Measurements from ENCODE around the gene CDHR4. TPM values are rescaled to one million over a fixed set of nuclear protein-coding genes. Genes with fewer than 3 reads are reported as not detected.

CDHR4 gene
- total RNA-seq, 3 donors from 2014 or later (not counting 1 experiment from before 2014, with no cell fraction given), result 0.30 TPM; not detected in 2

GRCh38 chr3:49842843-49843517 is 43.3 kb upstream of the CDHR4 start:
- H3K4me1 ChIP-seq (ENCODE audit: control insufficient read depth, insufficient read depth, low read length), result no peaks in the 10 kb centered on the region
- no peak for ATAC-seq
- Mint-ChIP-seq H3K9me3 (no peaks in the 10 kb centered on the region), H3K27me3 (ENCODE audit: low read depth in 2 of 2) (no peaks in the 10 kb centered on the region), H3K36me3 (no peaks in the 10 kb centered on the region), H3K4me1 (no peaks in the 10 kb centered on the region), H3K4me3 (no peak overlapping the region), H3K27ac (no peak overlapping the region)
- H3K27me3 ChIP-seq (ENCODE audit: control insufficient read depth, insufficient read depth, low read length), result no peaks in the 10 kb centered on the region
- H3K36me3 ChIP-seq (ENCODE audit: control insufficient read depth, insufficient read depth, low read length), result no peaks in the 10 kb centered on the region
- no peak overlapping the region for H3K27ac ChIP-seq (ENCODE audit: low read length)
- H3K4me3 ChIP-seq (ENCODE audit: low read length), result no peak overlapping the region
- no peaks in the 10 kb centered on the region for H3K9me3 ChIP-seq (ENCODE audit: control insufficient read depth, insufficient read depth, low read length)
- no peak for DNase-seq
- intact Hi-C loops (cut with micrococcal nuclease), result no loop called here
- whole genome bisulfite sequencing (ENCODE audit: insufficient coverage), result 100% methylated on average over 3 of the region's 3 CpGs
- TF ChIP-seq, protein P1, sequence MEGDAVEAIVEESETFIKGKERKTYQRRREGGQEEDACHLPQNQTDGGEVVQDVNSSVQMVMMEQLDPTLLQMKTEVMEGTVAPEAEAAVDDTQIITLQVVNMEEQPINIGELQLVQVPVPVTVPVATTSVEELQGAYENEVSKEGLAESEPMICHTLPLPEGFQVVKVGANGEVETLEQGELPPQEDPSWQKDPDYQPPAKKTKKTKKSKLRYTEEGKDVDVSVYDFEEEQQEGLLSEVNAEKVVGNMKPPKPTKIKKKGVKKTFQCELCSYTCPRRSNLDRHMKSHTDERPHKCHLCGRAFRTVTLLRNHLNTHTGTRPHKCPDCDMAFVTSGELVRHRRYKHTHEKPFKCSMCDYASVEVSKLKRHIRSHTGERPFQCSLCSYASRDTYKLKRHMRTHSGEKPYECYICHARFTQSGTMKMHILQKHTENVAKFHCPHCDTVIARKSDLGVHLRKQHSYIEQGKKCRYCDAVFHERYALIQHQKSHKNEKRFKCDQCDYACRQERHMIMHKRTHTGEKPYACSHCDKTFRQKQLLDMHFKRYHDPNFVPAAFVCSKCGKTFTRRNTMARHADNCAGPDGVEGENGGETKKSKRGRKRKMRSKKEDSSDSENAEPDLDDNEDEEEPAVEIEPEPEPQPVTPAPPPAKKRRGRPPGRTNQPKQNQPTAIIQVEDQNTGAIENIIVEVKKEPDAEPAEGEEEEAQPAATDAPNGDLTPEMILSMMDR (IDR thresholded peaks at IDR 0.05), result no peak

DNA sequence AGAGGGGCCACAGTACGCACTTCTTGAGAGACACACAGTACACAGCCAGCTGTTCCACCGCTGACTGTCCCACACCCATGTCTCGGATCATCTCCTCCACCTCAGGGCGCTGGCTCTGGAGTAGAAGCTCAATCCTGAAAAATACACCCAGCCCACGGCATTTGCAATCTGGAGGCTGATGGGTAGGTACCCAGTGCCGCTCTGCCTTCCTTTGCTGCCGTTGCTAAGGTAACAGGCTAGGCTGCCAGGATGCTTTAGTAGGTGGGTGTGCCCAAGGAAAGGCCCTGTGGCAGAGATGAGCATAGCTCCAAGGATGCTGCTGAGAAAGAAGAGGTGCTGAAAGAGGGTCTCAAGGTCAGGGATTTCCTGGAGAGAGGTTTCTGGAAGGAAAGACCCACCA is 42.1 kb upstream of the CDHR4 start:
- H3K27me3 ChIP-seq (ENCODE audit: control insufficient read depth, insufficient read depth, low read length), result no peaks in the 10 kb centered on the region
- intact Hi-C loops (cut with micrococcal nuclease), result no loop called here
- TF ChIP-seq, protein P1 (IDR thresholded peaks at IDR 0.05), result no peak
- H3K4me3 ChIP-seq (ENCODE audit: low read length), result no peak overlapping the region
- Mint-ChIP-seq H3K27me3 (ENCODE audit: low read depth in 2 of 2) (no peaks in the 10 kb centered on the region), H3K36me3 (no peaks in the 10 kb centered on the region), H3K4me1 (no peaks in the 10 kb centered on the region), H3K27ac (no peak overlapping the region), H3K9me3 (no peaks in the 10 kb centered on the region), H3K4me3 (no peak overlapping the region)
- no peaks in the 10 kb centered on the region for H3K9me3 ChIP-seq (ENCODE audit: control insufficient read depth, insufficient read depth, low read length)
- no peak overlapping the region for H3K27ac ChIP-seq (ENCODE audit: low read length)
- 98% methylated on average over 7 of the region's 7 CpGs for WGBS (ENCODE audit: insufficient coverage)
- ATAC-seq (no peak), DNase-seq (no peak)
- no peaks in the 10 kb centered on the region for H3K36me3 ChIP-seq (ENCODE audit: control insufficient read depth, insufficient read depth, low read length)
- no peaks in the 10 kb centered on the region for H3K4me1 ChIP-seq (ENCODE audit: control insufficient read depth, insufficient read depth, low read length)

GRCh38 chr3:49841126-49841696 is 41.5 kb upstream of the CDHR4 start:
- Histone ChIP-seq H3K9me3 (ENCODE audit: control insufficient read depth, insufficient read depth, low read length) (no peaks in the 10 kb centered on the region), H3K4me1 (ENCODE audit: control insufficient read depth, insufficient read depth, low read length) (no peaks in the 10 kb centered on the region), H3K36me3 (ENCODE audit: control insufficient read depth, insufficient read depth, low read length) (no peaks in the 10 kb centered on the region), H3K27ac (ENCODE audit: low read length) (no peak overlapping the region), H3K27me3 (ENCODE audit: control insufficient read depth, insufficient read depth, low read length) (no peaks in the 10 kb centered on the region), H3K4me3 (ENCODE audit: low read length) (no peak overlapping the region)
- intact Hi-C loops (cut with micrococcal nuclease), result no loop called here
- ATAC-seq (no peak), DNase-seq (peak in 1 of 2 donors; percentile 15)
- no peaks in the 10 kb centered on the region for H3K9me3 Mint-ChIP-seq
- no peaks in the 10 kb centered on the region for H3K27me3 Mint-ChIP-seq (ENCODE audit: low read depth in 2 of 2)
- no peaks in the 10 kb centered on the region for H3K36me3 Mint-ChIP-seq
- TF ChIP-seq, protein P1 (IDR thresholded peaks at IDR 0.05), result no peak
- no peak overlapping the region for H3K27ac Mint-ChIP-seq
- H3K4me3 Mint-ChIP-seq, result no peak overlapping the region
- no peaks in the 10 kb centered on the region for H3K4me1 Mint-ChIP-seq

GRCh38 chr3:49840388-49840787 is 40.7 kb upstream of the CDHR4 start:
- ATAC-seq (no peak), DNase-seq (no peak)
- no peaks in the 10 kb centered on the region for H3K27me3 Mint-ChIP-seq (ENCODE audit: low read depth in 2 of 2)
- no peaks in the 10 kb centered on the region for H3K4me1 Mint-ChIP-seq
- H3K9me3 ChIP-seq (ENCODE audit: control insufficient read depth, insufficient read depth, low read length), result no peaks in the 10 kb centered on the region
- WGBS (ENCODE audit: insufficient coverage), result 89% methylated on average over 2 of the region's 2 CpGs
- no peak overlapping the region for H3K4me3 ChIP-seq (ENCODE audit: low read length)
- H3K27me3 ChIP-seq (ENCODE audit: control insufficient read depth, insufficient read depth, low read length), result no peaks in the 10 kb centered on the region
- TF ChIP-seq, protein P1 (IDR thresholded peaks at IDR 0.05), result no peak
- H3K36me3 Mint-ChIP-seq, result no peaks in the 10 kb centered on the region
- H3K36me3 ChIP-seq (ENCODE audit: control insufficient read depth, insufficient read depth, low read length), result no peaks in the 10 kb centered on the region
- no peaks in the 10 kb centered on the region for H3K4me1 ChIP-seq (ENCODE audit: control insufficient read depth, insufficient read depth, low read length)
- H3K9me3 Mint-ChIP-seq, result no peaks in the 10 kb centered on the region
- H3K4me3 Mint-ChIP-seq, result no peak overlapping the region
- no peak overlapping the region for H3K27ac ChIP-seq (ENCODE audit: low read length)
- H3K27ac Mint-ChIP-seq, result no peak overlapping the region
- intact Hi-C loops (cut with micrococcal nuclease), result no loop called here

All from natural killer cell (primary cell).